Measurements from ENCODE around the gene RBBP9.

The RBBP9 gene

DNA sequence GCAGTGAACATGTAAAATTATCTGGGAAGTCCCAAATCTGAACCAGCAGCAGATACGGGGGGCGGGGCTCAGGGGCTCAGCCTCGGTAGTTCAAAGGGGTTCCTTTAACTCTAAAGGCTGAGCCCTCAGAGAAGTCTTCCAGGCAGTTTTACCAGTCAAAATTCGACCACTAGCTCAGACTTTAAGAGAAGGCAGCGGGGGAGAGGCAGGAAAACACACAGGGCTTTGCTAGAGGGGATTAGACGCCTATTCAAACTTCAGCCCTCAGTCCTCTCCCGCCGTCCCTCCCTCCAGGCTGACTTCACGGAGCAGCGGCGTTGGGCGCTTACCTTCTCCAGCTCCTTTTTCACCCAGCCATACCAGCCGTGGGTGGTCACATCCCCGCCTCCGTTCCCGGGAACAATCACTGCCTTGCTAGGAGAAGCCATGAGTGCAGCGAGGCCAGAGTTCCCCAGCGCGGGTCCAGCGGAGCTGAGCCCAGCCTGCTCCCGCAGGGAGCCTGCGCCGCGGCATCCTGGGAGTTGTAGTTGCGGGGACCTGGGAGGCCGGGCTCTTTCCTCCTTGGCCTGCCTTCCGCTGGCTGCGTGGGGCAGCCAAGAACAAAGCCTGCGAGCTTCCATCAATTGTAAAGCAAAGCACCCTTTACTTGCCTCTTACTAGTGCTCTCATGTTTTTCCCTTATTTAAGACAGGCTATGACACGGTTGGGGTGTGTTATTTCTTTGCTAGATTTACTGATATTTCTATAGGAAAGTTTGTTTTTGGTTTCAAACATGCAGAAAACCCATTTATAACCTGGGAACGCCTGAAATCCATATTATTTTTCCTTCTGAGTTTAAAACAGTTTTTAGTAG is at the start of gene RBBP9:
Gene RBBP9 (minus strand): TSS at position 486 of the 853 bp plus-strand sequence. CDS start 58 bp downstream, at position 428.
- peak within 1 kb of the TSS; percentile 78 for H3K4me3 ChIP-seq (ENCODE audit: low read depth, low read length)
- TF ChIP-seq, protein P1, sequence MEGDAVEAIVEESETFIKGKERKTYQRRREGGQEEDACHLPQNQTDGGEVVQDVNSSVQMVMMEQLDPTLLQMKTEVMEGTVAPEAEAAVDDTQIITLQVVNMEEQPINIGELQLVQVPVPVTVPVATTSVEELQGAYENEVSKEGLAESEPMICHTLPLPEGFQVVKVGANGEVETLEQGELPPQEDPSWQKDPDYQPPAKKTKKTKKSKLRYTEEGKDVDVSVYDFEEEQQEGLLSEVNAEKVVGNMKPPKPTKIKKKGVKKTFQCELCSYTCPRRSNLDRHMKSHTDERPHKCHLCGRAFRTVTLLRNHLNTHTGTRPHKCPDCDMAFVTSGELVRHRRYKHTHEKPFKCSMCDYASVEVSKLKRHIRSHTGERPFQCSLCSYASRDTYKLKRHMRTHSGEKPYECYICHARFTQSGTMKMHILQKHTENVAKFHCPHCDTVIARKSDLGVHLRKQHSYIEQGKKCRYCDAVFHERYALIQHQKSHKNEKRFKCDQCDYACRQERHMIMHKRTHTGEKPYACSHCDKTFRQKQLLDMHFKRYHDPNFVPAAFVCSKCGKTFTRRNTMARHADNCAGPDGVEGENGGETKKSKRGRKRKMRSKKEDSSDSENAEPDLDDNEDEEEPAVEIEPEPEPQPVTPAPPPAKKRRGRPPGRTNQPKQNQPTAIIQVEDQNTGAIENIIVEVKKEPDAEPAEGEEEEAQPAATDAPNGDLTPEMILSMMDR (IDR thresholded peaks at IDR 0.05; ENCODE audit: low read depth, low read length): no peak

DNA sequence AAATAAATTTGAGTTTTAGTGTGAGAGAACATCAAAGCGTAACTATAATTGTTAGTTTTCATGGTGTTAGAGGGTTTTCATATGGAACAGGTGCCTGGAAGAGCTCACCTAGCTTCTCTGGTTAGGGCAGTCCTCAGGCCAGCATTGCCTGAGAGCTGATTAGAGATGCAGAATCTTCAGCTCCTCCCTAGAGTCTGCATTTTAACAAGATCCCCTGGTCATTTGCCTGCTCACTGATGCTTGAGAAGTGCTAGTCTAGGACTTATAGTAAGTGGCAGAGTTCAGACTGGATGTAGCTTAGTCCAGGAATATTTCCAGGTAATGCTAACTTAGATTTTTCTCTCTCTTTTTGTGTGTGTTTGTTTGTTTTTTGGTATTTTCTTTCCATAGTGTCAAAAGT is 48.5 kb upstream of the RBBP9 start:
- H3K4me3 ChIP-seq (ENCODE audit: low read depth, low read length): no peak overlapping the region
- TF ChIP-seq, protein P1 (IDR thresholded peaks at IDR 0.05; ENCODE audit: low read depth, low read length): no peak

DNA sequence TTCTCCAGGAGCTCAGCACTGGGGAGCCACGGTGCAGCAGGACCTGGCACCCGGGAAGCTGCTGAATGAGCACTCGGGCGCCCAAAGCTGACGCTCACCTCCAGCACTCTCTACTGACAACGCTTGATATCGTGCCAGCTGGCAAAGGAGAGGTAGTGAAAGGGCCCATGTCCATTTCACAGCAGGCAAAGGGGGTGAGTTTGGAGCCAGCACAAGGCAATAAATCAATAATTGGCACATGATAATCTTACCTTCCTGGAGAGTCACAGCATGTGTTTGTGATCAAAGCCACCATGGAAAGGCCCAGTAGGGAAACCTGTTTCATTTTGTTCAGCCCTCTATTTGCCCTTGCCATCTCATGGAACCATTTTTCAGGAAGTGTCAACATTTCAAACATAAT is 46.9 kb upstream of the RBBP9 start:
- H3K4me3 ChIP-seq (ENCODE audit: low read depth, low read length): no peak overlapping the region
- TF ChIP-seq, protein P1 (IDR thresholded peaks at IDR 0.05; ENCODE audit: low read depth, low read length): no peak

DNA sequence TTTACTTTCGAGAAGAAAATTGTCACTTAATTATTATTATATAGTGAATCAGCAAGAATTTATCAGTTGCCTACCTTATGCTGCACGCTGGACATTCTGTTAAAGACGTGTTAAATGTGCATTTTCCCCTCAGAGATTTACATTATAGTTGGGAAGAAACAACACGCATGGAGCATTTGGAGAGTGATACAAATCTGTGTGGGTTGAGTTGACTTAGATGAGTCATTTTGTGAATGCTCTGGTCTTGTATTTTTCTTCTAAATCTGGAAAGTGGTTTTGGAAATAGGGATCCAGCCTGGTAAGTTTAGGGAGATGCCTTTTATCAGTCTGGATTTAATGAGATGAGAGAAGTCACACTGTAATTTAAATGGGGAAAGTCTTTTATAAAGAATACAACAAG is 46.2 kb upstream of the RBBP9 start:
- TF ChIP-seq, protein P1 (IDR thresholded peaks at IDR 0.05; ENCODE audit: low read depth, low read length): no peak
- H3K4me3 ChIP-seq (ENCODE audit: low read depth, low read length): no peak overlapping the region

DNA sequence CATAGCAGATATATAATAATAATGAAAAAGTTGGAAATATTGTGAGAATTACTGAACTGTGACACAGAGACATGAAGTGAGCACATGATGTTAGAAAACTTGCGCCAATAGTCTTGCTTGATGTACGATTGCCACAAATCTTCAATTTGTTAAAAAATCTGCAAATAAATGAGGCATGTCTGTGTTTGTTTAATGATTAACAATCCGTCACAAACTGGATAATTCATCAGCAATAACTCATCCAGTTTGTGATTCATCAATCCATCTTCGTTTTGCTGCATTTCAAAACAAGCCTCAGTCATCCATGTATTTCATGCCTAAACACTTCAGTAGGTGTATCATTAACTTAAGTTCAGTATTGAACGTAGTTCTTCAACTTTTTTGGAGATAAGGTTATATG is 44.7 kb upstream of the RBBP9 start:
- TF ChIP-seq, protein P1 (IDR thresholded peaks at IDR 0.05; ENCODE audit: low read depth, low read length): no peak
- H3K4me3 ChIP-seq (ENCODE audit: low read depth, low read length): no peak overlapping the region

DNA sequence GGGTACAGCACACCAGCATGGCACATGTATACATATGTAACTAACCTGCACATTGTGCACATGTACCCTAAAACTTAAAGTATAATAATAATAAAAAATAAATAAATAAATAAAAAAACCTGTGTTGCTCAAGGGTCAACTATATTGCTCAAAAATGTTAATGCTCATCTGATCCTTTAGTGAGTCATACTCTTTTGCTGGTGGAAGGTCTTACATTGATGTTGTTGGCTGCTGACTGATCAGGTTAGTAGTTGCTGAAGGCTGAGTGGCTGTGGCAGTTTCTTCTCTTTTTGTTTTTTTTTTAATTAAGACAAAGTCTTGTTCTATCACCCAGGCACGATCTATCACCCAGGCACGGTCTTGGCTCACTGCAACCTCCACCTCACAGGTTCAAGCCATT is 40.6 kb upstream of the RBBP9 start:
- TF ChIP-seq, protein P1 (IDR thresholded peaks at IDR 0.05; ENCODE audit: low read depth, low read length): no peak
- H3K4me3 ChIP-seq (ENCODE audit: low read depth, low read length): no peak overlapping the region

DNA sequence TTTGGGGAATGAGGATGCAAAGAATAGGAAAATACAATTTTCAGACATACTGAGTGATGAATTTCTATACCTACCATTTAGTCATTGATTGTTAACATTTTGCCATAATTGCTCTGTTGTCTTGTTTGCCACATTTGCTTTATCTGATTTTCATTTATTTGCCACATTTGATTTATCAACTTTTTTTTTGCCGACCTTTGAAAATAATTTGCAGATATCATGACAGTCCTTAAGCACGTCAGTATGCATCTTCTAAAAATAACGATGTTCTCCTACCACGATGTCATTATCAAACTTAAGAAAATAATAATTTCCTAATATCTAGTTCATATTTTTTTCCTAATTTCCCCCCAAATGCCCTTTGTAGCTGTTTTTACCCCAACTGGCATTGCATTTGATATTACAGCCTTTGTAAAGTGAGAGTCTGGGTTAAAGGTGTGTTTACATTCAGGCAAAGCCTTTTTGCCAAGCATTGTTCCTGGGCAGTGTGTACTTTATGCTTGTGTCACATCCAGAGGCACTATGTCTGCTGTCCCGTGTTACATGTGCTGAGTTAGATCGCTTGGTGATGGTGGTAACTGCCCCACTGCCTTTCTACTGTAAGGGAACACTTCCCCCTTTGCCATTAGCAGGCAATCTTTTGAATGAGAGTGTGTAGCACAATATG is 37.1 kb upstream of the RBBP9 start:
- TF ChIP-seq, protein P1 (IDR thresholded peaks at IDR 0.05; ENCODE audit: low read depth, low read length): no peak
- no peak overlapping the region for H3K4me3 ChIP-seq (ENCODE audit: low read depth, low read length)

Measured in WI38 (cell line).